NCI-H1048 (cell line): Measurements from ENCODE around the gene MRPL43.
"Not testable (repeated sequence)": the region's sequence is repeated elsewhere in the genome, so short reads cannot be mapped to it uniquely, and the experiment has no call there.

Source experiments
- DNase-seq: peaks from one replicate; lab custom pipeline; 2025; lab: John Stamatoyannopoulos, UW

Gene MRPL43

DNA sequence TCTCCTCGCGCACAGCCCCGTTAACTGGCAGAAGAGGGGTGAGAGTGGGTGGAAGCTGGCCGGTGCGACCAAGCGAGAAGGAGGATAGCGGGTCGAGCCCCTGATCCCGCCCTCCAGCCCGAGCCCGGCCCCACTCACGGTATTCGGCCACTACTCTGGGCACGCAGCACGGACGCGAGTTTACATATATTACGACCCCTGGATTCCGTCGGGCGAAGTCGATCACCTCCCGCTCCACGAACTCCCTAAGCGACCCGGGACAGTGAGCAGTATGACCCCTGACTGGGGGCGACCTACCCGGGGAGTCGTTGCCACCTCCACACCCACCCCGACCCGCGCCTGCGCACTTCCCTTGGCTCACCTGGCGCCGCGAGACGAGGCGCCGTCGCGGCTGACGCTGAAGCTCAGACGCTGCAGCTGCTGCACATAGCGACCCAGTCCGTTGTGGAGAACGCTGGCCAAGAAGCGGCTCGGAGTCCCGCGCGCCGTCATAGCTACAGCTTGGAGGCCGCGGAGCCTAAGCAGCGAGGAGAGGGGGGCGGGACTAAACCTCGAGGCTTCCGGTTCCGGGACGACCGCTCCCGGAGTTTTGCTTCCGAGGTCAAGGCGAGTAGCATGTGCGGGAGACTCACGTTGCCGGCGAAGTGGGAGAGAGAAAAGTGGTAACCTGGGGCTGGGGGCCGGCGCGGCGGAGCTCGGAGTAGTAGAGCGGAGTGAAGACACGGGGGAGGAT is at the start of gene MRPL43, which contains the start of gene TWNK:
TSS of gene MRPL43 (minus strand) at position 546 of the 733 bp plus-strand sequence. CDS start at position 492, 54 bp downstream.
TSS of gene TWNK (plus strand) at position 592 of the 733 bp plus-strand sequence. CDS start 668 bp downstream, outside the sequence.
- DNase-seq: peak; percentile 32

DNA sequence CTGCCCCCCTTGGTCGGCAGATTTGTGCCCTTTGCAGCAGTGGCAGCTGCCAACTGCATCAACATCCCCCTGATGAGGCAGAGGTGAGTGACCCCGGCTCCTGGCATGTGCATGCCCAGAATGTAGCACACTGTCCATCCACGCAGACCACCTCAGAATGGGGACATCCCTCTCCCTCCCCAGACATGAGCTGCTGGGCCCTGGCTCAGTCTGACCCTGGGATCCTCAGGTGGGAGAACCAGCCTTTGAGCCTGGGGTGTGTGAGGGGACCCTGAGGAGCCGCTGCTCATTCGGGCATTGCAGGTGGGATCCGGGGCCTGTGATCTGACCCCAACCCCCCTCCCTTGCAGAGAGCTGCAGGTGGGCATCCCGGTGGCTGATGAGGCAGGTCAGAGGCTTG is 49.4 kb upstream of the MRPL43 start:
- no peak for DNase-seq

DNA sequence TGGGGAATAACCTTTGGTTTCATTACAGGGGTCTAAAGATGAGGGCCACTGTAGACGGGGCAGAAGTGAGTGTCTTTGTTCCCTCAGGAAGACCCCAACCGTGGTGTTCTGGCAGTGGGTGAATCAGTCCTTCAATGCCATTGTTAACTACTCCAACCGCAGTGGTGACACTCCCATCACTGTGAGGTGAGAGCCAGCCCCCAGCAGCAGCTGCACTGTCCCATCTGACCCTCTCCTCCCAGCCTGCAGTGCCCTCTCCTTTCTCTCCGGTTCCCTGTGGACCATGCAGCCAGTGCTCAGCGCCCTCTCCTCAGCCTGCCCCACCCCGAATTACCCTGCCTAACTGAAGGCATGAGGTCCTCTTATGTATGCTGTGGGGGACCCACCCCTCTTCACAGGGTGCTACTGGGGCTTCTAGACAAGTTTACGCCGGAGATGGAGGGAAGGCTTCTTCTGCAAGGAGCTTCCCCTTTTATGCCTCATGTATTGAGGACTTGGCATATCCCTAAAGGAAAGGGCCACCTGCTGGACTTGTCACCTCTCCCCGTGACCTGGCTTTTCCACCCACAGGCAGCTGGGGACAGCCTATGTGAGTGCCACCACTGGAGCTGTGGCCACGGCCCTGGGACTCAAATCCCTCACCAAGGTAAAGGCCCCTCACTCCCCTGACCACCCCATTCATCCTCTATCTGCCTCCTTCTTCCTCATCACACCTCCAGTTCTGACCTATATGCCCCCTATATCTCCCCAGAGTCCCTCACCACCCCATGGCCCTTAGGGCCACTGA is 48.8 kb upstream of the MRPL43 start:
- no peak for DNase-seq

DNA sequence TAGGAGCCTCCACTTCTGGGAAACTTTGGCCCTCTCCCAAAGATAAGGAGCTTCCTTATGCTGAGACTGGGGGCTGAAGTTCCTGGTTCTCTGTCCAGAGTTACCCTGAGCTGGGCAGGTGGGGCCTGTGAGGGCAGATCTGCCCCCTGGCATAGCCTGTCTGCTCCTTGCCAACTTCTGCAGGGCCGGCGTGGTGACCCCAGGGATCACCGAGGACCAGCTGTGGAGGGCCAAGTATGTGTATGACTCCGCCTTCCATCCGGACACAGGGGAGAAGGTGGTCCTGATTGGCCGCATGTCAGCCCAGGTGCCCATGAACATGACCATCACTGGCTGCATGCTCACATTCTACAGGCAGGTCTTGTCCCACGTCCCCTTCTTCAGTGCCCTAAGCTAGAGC is 48.0 kb upstream of the MRPL43 start:
- no peak for DNase-seq

- DNase-seq: not testable (repeated sequence)
Observed at GRCh38 chr10:101034404-101034803, 47.1 kb upstream of the MRPL43 start.

DNA sequence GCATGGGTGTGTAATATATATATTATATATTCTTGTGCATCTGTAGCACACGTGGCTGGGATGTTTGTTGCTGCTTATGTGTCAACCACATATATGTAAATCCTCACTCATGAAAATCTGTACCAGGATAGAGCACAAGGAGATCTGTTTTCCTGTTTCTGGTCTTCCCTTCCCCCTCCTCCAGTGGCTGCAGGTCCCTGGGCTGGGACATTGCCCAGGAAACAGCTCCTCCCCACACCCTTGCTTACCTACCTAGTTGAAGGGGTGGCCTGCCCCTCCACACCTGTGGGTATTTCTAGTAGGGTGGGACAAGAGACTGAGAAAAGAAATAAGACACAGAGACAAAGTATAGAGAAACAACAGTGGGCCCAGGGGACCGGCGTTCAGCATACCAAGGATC is 46.0 kb upstream of the MRPL43 start:
- no peak for DNase-seq

- DNase-seq: no peak
Observed at GRCh38 chr10:101032637-101033224, 45.4 kb upstream of the MRPL43 start.

DNA sequence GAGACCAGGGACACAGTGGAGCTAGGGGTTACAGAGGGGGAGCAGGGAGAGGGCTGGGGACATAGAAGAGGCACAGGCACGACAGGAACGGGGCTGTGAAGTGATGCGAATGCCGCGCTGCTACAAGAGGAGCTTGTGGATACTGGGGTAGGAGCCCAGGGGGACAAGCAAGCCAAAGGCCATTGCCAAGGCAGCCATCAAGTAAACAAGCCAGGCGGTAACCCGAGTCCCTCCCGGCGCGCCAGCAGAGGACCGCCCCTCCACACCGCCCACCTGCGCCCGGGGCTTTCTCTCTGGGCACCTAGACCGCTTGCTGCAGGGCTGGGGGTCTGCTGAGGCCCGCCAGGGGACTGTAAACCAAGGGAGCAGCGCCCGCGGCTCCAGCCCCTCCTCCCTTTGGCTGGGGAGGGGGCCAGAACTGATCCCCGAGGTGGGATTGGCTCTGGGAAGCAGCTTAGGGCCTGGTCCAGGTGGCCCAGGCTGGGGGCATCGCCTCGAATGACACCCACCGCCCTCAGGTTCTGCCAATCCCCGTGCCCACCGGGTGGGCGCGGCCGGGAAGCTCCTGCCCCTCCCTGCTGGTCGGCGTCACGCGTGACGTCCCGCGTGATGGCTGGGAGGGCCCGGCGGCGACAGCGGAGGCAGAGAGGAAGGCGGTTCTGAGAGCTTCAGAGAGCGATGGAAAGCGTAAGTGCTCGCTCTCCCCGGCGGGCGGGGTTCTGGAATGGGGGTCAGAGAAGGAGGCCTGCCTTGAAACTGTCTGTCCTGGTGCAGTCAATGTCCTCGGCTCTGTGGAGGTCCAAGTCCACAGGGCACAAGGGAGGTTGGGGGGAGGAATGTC is 44.7 kb upstream of the MRPL43 start:
- no peak for DNase-seq

DNA sequence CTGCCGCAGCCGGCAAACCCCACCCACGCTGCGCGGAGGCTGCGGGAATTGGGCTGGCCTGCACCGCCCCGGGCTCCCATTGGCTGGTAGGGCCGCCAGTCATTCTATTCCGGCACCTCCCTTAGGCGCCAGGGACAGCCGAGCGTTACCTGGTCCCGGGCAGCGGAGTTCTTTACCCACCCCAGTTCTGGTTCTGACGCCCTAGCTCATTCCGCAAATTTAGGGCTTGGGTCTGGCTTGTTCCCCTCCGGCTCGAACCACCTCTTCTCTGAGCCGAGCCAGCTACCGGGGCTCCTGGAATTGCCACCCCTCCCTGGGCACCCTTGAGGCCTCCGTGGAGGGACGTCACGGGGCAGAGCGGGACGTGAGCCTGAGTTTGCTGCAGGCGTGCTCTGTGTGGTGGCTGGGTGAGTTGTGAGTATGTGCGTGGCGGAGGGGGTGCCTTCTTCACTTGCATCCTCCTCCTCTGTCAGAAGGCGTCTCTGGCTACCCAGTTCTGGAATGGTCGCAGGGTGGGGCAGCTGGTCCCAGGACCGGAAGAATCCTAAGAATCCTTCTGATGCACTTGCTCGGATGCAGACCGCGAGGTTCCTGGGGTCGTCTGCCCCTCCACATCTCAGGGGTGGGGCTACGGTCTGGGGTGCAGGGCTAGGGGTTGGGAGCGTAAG is 44.0 kb upstream of the MRPL43 start, which contains the start of the genes PDZD7 and SFXN3:
TSS of gene PDZD7 (minus strand) at position 2 of the 668 bp plus-strand sequence. CDS start 910 bp downstream, outside the sequence.
TSS of gene SFXN3 (plus strand) at position 107 of the 668 bp plus-strand sequence. CDS start 3,461 bp downstream, outside the sequence.
- DNase-seq: peak; percentile 78

DNA sequence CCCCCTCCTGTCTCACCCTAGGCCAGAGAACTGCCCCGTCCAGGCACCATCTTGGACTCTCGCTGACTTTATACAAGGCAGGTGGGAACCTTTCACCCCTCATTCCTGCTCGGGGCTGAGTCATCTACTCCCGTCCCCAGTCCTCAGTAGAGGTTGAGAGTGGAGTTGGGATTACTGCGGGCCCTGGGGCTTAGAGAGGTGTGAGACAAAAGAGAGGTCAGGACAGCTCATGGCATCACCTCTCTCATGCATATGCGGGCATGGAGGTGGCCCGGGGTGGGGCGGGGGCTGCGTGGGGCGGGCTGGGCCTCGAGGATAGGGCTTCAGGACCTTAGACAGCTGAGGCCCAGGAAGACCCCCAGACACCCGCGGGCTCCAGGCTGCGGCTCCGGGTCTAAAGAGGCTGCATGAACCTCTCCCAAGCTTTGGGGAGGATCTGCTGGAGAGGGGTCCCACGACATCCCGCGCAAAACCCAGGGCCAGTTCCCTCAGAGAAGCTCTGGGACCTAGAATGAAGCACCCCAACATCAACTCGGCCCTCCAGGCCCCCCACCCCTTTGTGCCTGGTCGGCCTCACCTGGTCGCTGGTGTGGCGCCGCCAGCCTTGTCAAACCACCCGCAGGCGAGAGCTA is 43.3 kb upstream of the MRPL43 start:
- no peak for DNase-seq

- no peak for DNase-seq
Observed at GRCh38 chr10:101029520-101030295, 42.4 kb upstream of the MRPL43 start.

GRCh38 chr10:101028446-101029337 is 41.4 kb upstream of the MRPL43 start:
- no peak for DNase-seq

DNA sequence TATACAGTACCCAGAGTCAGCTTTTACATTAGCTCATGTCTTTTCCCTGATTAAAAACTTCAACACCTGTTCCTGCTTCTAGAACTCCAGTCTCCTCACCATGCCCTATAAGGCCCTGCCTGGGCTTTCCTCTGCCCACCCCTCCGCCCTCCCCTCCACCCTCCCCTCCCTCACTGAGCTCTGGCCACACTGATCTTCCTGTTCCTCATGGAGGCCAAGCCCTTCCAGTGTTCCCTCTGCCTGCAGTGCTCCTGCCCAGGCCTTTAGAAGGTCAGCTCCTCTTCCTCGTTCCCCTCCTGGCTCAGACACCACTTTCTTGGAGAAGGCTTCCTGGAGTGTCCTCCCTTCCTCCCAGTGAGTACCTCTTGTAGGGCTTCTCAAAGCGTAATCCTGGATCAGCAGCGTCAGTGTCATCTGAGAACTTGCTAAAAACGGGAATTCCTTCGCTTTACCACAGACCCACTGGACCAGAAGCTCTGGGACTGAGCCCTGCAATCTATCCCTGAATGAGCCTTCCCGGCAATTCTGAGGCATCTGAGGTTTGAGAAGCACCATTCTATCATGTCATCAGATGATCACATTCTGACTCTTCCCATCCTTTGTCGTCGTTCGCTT is 39.9 kb upstream of the MRPL43 start:
- DNase-seq: no peak

DNA sequence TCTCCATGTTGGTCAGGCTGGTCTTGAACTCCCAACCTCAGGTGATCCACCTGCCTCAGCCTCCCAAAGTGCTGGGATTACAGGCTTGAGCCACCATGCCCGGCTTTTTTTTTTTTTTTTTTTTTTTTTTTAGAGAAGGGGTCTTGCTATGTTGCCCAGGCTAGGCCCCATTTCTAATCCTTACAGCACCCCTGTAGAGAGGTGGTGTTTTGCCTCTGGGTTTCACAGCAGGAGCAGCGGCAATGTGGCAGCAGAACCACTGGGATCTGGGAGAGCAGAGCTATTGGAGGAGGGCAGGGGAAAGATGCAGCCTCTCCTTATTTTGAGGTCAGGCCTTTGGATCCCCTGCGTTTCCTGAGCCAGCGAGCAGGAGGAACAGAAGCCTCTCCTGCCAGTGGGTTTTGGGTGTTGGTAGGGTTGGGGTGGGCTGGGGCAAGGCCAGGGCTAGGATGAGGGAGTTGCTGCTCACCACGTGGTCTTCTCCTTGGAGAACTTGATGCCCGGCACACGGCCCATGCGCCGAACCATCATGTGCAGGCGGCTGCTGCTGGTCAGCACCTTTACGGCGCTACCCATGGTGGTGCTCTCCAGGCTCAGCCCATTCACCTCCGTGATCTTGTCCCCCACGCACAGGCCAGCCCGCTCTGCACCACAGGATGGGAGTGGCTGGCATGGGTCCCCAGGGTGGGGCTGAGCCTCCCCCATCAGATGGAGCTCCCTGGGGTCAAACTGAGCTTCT is 35.8 kb upstream of the MRPL43 start:
- no peak for DNase-seq

DNA sequence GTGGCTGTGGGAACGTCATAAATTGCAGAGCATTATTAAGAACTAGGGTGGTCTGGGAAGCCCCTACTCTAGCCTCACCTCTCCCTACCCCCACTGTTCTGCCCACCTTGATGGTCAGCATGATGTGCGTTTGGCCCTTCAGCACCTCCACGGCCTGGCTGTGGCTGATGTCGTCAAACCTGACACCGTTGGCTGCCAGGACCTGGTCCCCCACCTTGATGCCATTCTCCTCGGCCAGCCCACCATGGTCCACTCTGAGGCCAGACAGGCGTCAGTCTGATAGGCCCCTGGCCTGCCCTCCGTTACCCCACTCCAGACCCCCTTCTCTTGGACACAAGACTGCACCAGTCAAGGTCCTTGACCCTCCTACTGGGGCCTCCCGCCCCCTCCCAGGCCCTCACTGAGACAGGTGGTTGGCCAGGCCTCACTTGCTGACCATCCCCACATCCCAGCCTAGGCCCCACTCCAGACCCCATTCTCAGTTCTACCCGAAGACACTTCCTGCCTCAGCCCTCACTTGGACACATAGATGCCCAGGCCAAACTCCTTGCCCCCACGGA is 34.5 kb upstream of the MRPL43 start:
- DNase-seq: no peak

DNA sequence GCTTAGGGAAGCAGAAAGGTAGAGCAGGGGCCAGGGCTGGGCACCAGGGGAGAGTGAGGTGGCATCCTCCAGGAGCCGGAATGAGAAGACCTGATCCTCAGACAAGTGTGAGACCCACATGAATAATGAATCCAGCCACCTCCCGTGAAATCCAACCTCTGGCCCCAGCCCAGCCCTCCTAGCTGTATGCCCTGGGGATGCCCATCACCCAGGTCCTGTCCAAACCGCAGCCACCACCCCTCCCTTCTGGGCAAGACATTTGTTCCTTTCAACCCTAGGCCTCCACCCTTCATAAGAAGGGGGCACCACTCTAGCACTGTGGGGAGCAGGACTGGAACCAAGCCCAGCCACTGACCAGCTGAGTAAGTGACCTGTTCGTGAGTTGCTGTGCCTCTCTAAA is 33.9 kb upstream of the MRPL43 start:
- no peak for DNase-seq

DNA sequence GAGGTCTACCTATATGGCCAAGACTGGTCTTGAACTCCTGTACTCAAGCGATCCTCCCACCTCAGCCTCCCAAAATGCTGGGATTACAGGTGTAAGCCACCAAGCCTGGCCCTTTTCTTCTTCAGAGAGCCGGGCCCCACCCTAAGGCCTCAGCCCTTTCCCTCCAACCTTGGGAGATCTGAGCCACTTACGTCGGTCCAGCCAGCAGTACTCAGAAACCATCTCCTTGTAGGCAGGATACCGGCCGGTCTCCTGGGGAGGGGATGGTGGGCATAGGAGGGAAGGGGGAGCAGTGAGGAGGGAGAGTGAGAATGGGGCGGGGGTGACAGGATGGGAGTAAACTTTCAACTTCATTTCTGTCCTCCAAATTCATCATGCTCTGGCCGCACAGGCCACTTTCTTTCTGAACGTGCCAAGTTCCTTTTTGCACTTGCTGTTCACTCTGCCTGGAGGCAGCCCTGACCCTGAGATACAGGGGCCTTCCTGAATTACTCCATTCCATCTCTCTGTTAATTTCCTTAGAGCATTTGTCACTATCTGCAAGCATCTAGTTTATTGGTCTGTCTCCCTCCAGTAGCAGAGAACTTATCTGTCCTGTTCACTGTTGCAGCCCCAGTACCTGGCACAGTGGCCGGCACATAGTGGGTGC is 33.3 kb upstream of the MRPL43 start:
- DNase-seq: no peak
